ENCODE data around the gene MEF2A.

DNA sequence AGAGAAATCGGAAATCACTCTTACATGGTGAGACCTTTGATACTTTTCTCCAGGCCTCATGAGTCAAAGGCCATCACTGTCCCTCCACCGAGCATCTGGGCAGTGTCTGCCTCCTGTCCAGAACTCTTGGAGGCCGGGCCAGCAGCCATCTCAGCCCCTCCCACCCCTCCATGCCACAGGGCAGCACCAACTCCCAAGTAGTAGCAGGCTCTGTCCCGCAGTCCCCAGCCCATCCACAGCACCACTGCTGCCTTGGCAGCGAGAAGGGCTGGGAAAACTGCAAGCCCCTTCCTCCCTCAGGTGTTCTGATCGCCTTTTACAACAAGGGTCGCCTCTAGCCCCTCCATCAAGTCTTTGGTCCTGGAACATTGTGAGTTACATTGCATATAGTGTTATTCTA is 161.9 kb downstream of the MEF2A start:
- TF ChIP-seq YY1 (IDR thresholded peaks at IDR 0.05; ENCODE audit: insufficient read depth, insufficient read length) (no peak), SUZ12 (IDR thresholded peaks at IDR 0.05; ENCODE audit: extremely low read depth, insufficient read depth, insufficient read length) (no peak)

All from NT2/D1 (cell line).